ENCODE results near the gene ARL4D.
A peak's percentile ranks its signal among the peaks of the same experiment; 100 is the strongest.

Gene ARL4D

GRCh38 chr17:43377056-43377810, 21.6 kb upstream of the ARL4D start:
- H3K27me3 ChIP-seq (ENCODE audit: insufficient read depth, low read length) = no peaks in the 10 kb centered on the region
- H3K4me3 ChIP-seq (ENCODE audit: low read length) = no peak overlapping the region
- H3K36me3 ChIP-seq (ENCODE audit: insufficient read depth, low read length) = no peaks in the 10 kb centered on the region
- peaks cover 12% of the 10 kb centered on the region for H3K4me1 ChIP-seq (ENCODE audit: insufficient read depth, low read length)
- H3K9me3 ChIP-seq (ENCODE audit: low read length) = peaks cover 2% of the 10 kb centered on the region
- no peak overlapping the region for H2AFZ ChIP-seq (ENCODE audit: low read depth, low read length)

DNA sequence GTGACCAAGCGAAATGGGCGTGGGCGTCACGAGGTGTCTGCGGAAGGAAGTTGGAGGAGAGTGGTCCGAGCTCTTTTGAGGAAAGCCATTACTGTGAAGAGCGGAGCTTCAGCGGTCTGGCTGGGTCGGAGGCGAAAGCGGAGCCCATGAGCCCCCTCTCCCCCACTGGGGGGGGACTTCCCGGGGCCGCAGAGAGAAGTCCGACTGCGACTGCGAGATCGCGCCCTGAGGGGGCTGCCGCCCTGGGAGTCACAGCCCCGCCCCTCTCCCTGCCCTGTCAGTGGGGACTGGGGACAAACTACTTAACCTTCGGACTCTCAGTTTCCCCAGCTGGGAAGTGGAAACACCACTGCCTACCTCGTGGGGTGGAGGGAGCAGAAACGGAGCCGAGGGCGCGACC, 20.0 kb upstream of the ARL4D start:
- H3K9me3 ChIP-seq (ENCODE audit: low read length) = peaks cover 2% of the 10 kb centered on the region
- H3K4me1 ChIP-seq (ENCODE audit: insufficient read depth, low read length) = peaks cover 5% of the 10 kb centered on the region
- no peaks in the 10 kb centered on the region for H3K36me3 ChIP-seq (ENCODE audit: insufficient read depth, low read length)
- H3K27me3 ChIP-seq (ENCODE audit: insufficient read depth, low read length) = no peaks in the 10 kb centered on the region
- no peak overlapping the region for H2AFZ ChIP-seq (ENCODE audit: low read depth, low read length)
- H3K4me3 ChIP-seq (ENCODE audit: low read length) = no peak overlapping the region

- no peaks in the 10 kb centered on the region for H3K27me3 ChIP-seq (ENCODE audit: insufficient read depth, low read length)
- H3K9me3 ChIP-seq (ENCODE audit: low read length) = peaks cover 2% of the 10 kb centered on the region
- H3K4me3 ChIP-seq (ENCODE audit: low read length) = no peak overlapping the region
- no peak overlapping the region for H2AFZ ChIP-seq (ENCODE audit: low read depth, low read length)
- peaks cover 13% of the 10 kb centered on the region for H3K4me1 ChIP-seq (ENCODE audit: insufficient read depth, low read length)
- no peaks in the 10 kb centered on the region for H3K36me3 ChIP-seq (ENCODE audit: insufficient read depth, low read length)
Measured at GRCh38 chr17:43380307-43380706, 18.5 kb upstream of the ARL4D start.

DNA sequence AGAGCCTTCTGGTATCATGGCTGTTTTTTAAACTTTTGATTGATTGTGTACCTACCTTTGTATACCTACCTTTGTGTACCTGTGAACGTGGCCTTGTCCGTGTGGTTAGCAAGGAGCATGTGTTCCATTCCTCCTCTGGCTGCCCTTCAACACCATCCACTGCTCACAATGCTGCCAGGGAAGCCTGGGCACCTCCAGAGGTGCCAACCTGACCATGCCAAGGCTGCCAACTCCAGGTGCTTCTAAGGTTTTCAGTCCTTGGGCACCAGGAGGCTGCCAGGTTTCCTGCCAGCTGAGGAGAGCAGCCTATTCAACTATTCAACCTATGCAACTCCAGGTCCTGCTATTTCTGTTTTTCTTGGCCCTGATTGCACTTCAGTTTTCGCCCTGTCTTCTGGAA, 17.6 kb upstream of the ARL4D start:
- peaks cover 13% of the 10 kb centered on the region for H3K4me1 ChIP-seq (ENCODE audit: insufficient read depth, low read length)
- no peaks in the 10 kb centered on the region for H3K36me3 ChIP-seq (ENCODE audit: insufficient read depth, low read length)
- no peak overlapping the region for H3K4me3 ChIP-seq (ENCODE audit: low read length)
- H3K27me3 ChIP-seq (ENCODE audit: insufficient read depth, low read length) = no peaks in the 10 kb centered on the region
- peaks cover 2% of the 10 kb centered on the region for H3K9me3 ChIP-seq (ENCODE audit: low read length)
- H2AFZ ChIP-seq (ENCODE audit: low read depth, low read length) = no peak overlapping the region

DNA sequence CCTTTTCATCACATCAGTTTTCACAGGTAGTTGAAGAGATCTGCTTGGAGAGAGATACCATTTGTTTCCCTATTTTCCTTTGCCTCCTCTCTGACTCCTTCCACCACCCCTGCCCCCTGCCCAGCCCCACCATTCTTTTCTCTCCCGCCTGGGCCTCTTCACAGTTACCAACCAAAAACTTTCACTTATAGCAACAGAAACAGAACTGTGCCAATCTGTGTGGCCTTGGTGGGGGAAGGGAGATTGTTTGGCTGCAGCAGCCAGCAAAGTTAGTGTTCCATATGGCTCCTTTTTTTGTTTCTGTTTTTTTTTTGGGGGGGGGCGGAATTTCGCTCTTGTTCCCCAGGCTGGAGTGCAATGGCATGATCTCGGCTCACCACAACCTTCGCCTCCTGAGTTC, 17.2 kb upstream of the ARL4D start:
- no peak overlapping the region for H2AFZ ChIP-seq (ENCODE audit: low read depth, low read length)
- H3K27me3 ChIP-seq (ENCODE audit: insufficient read depth, low read length) = no peaks in the 10 kb centered on the region
- H3K4me1 ChIP-seq (ENCODE audit: insufficient read depth, low read length) = peaks cover 13% of the 10 kb centered on the region
- no peaks in the 10 kb centered on the region for H3K36me3 ChIP-seq (ENCODE audit: insufficient read depth, low read length)
- peaks cover 2% of the 10 kb centered on the region for H3K9me3 ChIP-seq (ENCODE audit: low read length)
- no peak overlapping the region for H3K4me3 ChIP-seq (ENCODE audit: low read length)

DNA sequence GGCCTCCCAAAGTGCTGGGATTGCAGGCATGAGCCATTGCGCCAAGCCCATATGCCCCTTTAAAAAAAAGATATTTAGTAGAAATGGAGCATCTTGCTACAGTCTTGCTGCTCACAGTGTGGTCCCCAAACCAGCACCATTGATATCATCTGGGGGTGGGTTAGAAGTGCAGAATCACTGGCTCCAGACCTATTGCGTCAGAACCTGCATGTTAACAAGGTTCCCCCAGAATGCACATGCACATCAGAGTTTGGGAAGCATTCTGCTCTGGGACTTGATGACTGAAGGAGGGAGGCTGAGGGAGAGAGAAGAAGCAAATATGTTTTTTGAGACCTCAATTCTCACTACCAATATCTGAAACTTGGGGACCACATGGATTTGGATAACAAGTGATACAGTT, 16.0 kb upstream of the ARL4D start:
- H3K4me3 ChIP-seq (ENCODE audit: low read length) = no peak overlapping the region
- H3K27me3 ChIP-seq (ENCODE audit: insufficient read depth, low read length) = no peaks in the 10 kb centered on the region
- peaks cover 4% of the 10 kb centered on the region for H3K9me3 ChIP-seq (ENCODE audit: low read length)
- H3K4me1 ChIP-seq (ENCODE audit: insufficient read depth, low read length) = peaks cover 13% of the 10 kb centered on the region
- no peaks in the 10 kb centered on the region for H3K36me3 ChIP-seq (ENCODE audit: insufficient read depth, low read length)
- no peak overlapping the region for H2AFZ ChIP-seq (ENCODE audit: low read depth, low read length)

DNA sequence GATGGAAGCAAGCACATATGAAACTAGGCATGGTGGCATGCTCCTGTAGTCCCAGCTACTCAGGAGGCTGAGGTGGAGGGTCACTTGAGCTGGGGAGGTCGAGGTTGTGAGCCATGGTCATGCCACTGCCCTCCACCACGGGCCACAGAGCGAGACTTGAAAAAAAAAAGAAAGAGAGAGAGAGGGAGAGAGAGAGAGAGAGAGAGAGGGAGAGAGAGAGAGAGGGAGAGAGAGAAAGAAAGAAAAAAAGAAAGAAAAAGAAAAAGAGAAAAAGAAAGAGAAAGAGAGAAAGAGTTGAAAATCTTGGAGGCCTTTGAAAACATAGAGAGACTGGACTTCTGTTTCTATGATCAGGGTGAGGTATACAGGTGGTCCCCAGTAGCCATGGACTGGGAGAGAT, 15.4 kb upstream of the ARL4D start:
- Histone ChIP-seq H3K4me3 (ENCODE audit: low read length) (no peak overlapping the region), H3K27me3 (ENCODE audit: insufficient read depth, low read length) (no peaks in the 10 kb centered on the region), H3K36me3 (ENCODE audit: insufficient read depth, low read length) (no peaks in the 10 kb centered on the region), H3K9me3 (ENCODE audit: low read length) (peaks cover 4% of the 10 kb centered on the region), H2AFZ (ENCODE audit: low read depth, low read length) (no peak overlapping the region), H3K4me1 (ENCODE audit: insufficient read depth, low read length) (peaks cover 13% of the 10 kb centered on the region)

GRCh38 chr17:43383826-43384475, 14.8 kb upstream of the ARL4D start:
- H3K4me3 ChIP-seq (ENCODE audit: low read length) = no peak overlapping the region
- no peaks in the 10 kb centered on the region for H3K36me3 ChIP-seq (ENCODE audit: insufficient read depth, low read length)
- no peak overlapping the region for H2AFZ ChIP-seq (ENCODE audit: low read depth, low read length)
- H3K27me3 ChIP-seq (ENCODE audit: insufficient read depth, low read length) = no peaks in the 10 kb centered on the region
- peaks cover 4% of the 10 kb centered on the region for H3K9me3 ChIP-seq (ENCODE audit: low read length)
- peaks cover 17% of the 10 kb centered on the region for H3K4me1 ChIP-seq (ENCODE audit: insufficient read depth, low read length)

- peaks cover 19% of the 10 kb centered on the region for H3K4me1 ChIP-seq (ENCODE audit: insufficient read depth, low read length)
- no peaks in the 10 kb centered on the region for H3K27me3 ChIP-seq (ENCODE audit: insufficient read depth, low read length)
- H3K36me3 ChIP-seq (ENCODE audit: insufficient read depth, low read length) = no peaks in the 10 kb centered on the region
- no peak overlapping the region for H3K4me3 ChIP-seq (ENCODE audit: low read length)
- no peak overlapping the region for H2AFZ ChIP-seq (ENCODE audit: low read depth, low read length)
- H3K9me3 ChIP-seq (ENCODE audit: low read length) = peaks cover 2% of the 10 kb centered on the region
Measured at GRCh38 chr17:43384476-43384862, 14.3 kb upstream of the ARL4D start.

DNA sequence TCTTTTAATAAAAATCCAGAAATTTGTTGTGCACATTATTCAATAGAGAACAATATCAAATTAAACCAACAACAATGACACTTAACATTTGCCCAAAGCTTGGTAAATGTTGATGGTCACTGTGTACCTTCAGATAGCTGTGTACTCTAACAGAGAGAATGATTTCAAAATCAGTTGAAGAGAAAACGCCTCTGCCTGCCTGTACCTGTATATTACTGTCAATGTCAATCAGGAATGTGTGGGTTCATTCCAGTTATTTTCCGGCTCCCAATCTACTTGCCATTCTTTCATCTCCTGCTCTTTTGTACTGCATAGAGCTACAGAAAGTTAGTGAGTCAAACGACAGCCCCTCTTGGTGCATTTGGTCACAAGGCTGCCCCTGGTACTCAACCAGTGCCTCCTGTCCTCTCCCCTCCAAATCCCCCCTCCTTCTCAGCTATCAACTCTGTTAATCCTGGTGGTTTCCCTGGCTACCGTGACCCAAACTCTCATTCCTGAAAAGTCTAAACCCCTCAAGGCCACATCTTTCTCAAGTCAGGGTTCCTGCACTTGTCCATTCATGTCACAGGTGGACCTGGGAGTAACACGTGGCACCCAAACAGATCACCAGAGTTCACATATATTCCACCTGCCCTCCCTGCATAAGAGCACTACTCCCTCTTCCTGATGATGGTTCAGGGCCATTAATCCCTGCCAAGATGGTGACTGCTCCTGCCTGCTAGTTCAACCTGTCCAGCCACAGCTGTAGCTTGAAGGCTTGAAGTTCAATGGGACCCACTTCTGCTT, 13.6 kb upstream of the ARL4D start:
- Histone ChIP-seq H3K9me3 (ENCODE audit: low read length) (peaks cover 2% of the 10 kb centered on the region), H3K4me3 (ENCODE audit: low read length) (no peak overlapping the region), H3K4me1 (ENCODE audit: insufficient read depth, low read length) (peaks cover 19% of the 10 kb centered on the region), H3K36me3 (ENCODE audit: insufficient read depth, low read length) (no peaks in the 10 kb centered on the region), H3K27me3 (ENCODE audit: insufficient read depth, low read length) (no peaks in the 10 kb centered on the region), H2AFZ (ENCODE audit: low read depth, low read length) (no peak overlapping the region)

DNA sequence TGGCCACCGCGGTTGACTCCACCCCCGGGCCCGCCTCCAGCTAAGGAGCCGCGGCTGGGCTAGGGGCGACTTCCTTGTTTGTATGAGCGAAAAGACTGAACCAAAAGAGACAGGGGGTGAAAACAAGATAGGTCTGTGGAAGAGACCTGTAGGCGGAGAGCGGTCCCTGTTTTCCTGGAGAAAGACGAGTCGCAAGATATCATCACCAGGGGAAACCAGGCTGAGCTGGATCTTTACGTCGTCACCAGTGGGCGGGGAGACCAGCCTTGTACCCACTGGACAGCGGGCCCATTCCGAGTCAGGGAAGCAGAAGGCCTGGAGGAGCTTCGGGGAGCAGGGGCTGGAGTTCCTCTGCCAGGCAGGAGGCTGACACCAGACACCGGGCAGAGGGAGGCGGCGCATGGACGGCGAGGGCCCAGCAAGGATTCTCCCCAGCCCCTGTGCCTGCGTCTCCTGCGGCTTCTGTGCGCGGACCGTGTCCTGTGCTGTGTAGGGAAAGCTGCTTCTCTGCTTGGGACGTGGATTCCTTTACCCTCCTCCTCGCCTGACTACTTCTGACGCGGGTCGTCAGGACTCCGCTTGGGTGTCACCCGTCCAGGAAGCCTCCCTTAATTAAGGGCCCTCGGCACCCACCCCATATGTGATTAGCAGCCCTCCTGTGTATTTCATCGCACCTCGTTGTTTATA, 10.3 kb upstream of the ARL4D start:
- no peaks in the 10 kb centered on the region for H3K36me3 ChIP-seq (ENCODE audit: insufficient read depth, low read length)
- H2AFZ ChIP-seq (ENCODE audit: low read depth, low read length) = peak overlapping the region; percentile 48
- peaks cover 2% of the 10 kb centered on the region for H3K9me3 ChIP-seq (ENCODE audit: low read length)
- H3K4me3 ChIP-seq (ENCODE audit: low read length) = peak overlapping the region; percentile 50
- H3K27me3 ChIP-seq (ENCODE audit: insufficient read depth, low read length) = no peaks in the 10 kb centered on the region
- H3K4me1 ChIP-seq (ENCODE audit: insufficient read depth, low read length) = peaks cover 18% of the 10 kb centered on the region

- no peaks in the 10 kb centered on the region for H3K27me3 ChIP-seq (ENCODE audit: insufficient read depth, low read length)
- peak overlapping the region; percentile 50 for H3K4me3 ChIP-seq (ENCODE audit: low read length)
- H3K9me3 ChIP-seq (ENCODE audit: low read length) = peaks cover 2% of the 10 kb centered on the region
- peak overlapping the region; percentile 41 for H2AFZ ChIP-seq (ENCODE audit: low read depth, low read length)
- peaks cover 10% of the 10 kb centered on the region for H3K4me1 ChIP-seq (ENCODE audit: insufficient read depth, low read length)
- no peaks in the 10 kb centered on the region for H3K36me3 ChIP-seq (ENCODE audit: insufficient read depth, low read length)
Measured at GRCh38 chr17:43389046-43389947, 9.5 kb upstream of the ARL4D start.
